GM13977 (cell line): ENCODE data around the gene APBB2.

ENCODE experiments used
- DNase-seq: peaks from one replicate; pipeline ENCODE4 v3.0.0; 2012; ENCODE audit warnings: low spot score
- CTCF ChIP-seq: IDR thresholded peaks from 2 replicates; pipeline ENCODE4 v1.5.1; 2012; ENCODE audit warnings: mild to moderate bottlenecking, control low read depth; ENCODE audit not compliant: insufficient read depth; ENCODE audit errors: extremely low read depth, missing control alignments
- in situ Hi-C: fragments of 300-500 bp; cut with MboI; formaldehyde crosslinking; loops from one replicate; pipeline ENCODE4 v1.12.0; 2022; ENCODE audit warnings: low sequenced_read_pairs, low pct_unique_long_range_greater_than_20kb, mixed read lengths, inconsistent platforms; ENCODE audit not compliant: unreplicated experiment

Gene APBB2

DNA sequence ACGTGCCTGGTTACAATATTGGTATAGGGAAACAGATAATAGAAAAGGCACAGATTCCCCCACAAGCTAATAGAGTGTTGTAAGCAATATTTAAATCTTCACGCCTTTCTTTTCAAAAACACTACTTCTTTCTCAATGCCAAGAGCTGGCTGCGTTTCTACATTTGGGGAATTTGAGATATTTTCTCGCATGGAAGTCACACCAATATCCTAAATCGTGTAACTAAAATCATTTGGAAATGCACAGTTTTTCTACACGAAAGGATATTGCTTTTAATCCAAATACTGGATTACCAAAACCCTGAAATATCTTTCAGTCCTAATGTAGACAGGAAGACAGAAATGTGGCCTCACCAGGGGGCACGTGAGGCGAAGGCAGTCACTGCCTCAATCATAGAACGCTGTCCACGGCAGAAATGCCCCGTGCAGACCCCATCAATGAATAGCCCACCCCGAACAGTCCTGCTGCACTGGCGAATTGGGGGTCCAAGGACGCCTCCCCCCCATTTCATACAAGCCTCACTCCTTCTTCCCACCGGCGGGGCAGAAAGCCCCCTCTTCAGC, 358.0 kb downstream of the APBB2 start:
- no peak for DNase-seq
- in situ Hi-C loops = no loop called here
- no peak for TF ChIP-seq CTCF

- no peak for TF ChIP-seq CTCF
- DNase-seq = no peak
- in situ Hi-C loops = no loop called here
These were observed 363.8 kb downstream of the APBB2 start for GRCh38 chr4:40850496-40850895.

DNA sequence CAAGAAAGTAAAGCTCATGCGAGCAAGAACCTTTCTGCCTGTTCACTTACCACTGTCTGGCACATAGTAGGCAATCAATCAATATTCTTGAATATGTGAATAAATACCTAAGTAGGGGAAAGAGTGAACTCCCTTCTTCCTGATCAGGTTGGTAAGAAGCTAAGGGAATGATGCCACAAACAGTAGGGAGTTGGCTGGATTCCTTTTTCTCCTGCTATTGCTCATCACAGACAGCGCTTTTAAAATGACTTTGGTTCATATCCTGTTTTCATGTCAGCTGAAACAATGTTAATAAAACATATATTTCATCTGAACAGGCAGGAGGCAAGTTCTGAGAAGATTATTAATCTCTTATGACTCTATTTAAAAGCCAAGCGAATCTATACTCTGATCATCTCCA, 365.4 kb downstream of the APBB2 start:
- in situ Hi-C loops = no loop called here
- no peak for TF ChIP-seq CTCF
- DNase-seq = no peak

DNA sequence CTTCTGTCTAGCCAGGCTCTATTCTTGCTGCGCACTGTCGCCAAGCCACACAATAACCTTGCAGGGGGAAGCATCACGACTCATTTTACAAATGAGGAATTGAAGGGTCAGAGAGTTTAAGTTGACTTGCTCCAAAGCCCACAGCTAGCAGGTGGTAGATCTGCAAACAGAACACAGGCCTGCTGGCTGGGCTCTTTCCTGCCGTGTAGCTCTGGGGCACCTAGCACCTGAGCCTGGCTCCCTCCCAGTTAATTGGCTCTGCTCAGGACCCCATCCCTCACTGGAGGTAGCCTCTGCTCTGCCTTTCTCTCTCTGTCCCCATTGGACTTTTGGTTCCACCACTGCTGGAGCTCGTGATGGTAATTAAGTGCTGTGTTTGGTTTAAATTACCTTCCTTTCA, 366.1 kb downstream of the APBB2 start:
- in situ Hi-C loops = no loop called here
- TF ChIP-seq CTCF = no peak
- no peak for DNase-seq

DNA sequence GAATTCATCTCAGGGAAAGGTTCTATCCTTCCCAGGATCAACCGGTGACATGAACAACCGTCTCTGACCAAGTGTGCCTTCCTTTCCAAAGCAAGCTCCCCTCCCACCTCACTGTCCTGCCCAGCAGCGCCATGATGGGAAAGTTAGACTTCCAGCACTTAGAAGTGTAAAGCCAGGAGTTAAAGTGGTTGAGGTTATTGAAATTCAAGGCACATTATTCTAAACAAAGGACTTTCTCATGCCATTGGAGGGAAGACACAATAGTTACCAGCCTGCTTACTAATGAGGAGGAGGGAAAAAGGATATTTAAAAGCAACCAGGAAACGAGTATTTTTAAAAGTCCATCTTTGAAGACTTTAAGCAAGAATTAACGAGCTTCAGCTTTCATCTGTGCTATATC, 367.8 kb downstream of the APBB2 start:
- in situ Hi-C loops = no loop called here
- TF ChIP-seq CTCF = no peak
- DNase-seq = no peak

GRCh38 chr4:40845154-40845835, 369.0 kb downstream of the APBB2 start:
- in situ Hi-C loops = no loop called here
- no peak for DNase-seq
- TF ChIP-seq CTCF = no peak
